ENCODE results near the gene TNFRSF17. TPM values are rescaled to one million over a fixed set of nuclear protein-coding genes. Genes with fewer than 3 reads are reported as not detected.

The TNFRSF17 gene
- total RNA-seq, 1 experiment from 2014 or later = not detected

DNA sequence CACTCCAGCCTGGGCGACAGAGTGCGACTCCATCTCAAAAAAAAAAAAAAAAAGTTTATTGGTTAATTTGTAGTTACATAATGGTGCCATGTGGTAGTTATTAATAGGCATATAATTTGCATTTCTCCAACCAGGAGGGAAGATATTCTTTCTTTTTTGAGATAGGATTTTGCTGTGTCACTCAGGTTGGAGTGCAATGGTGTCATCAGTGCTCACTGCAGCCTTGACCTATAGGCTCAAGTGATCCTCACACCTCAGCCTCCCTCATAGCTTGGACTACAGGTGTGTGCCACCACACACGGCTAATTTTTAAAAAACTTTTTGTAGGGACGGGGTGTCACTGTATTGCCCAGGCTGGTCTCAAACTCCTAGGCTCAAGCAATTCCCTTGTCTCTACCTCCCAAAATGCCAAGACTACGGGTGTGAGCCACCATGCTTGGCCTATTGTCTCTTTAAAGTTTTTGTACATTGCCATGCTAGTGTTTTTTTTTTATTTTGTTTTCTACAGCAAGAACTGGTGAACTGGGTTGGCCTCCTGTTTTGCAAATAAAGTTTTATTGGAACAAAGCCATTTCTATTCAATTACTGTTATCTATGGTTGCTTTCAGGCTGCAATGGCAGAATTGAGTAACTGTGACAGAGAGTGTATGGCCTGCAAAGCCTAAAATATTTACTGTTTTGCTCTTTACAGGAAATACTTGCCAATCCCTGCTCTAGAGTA, 23.4 kb downstream of the TNFRSF17 start:
- Histone ChIP-seq H3K79me2 (ENCODE audit: low read depth) (no peaks in the 10 kb centered on the region), H2AFZ (no peak overlapping the region), H3K36me3 (ENCODE audit: low read depth) (no peaks in the 10 kb centered on the region), H3K27ac (no peak overlapping the region), H4K20me1 (ENCODE audit: insufficient read depth) (no peaks in the 10 kb centered on the region), H3K9me3 (ENCODE audit: insufficient read depth, low read depth) (no peaks in the 10 kb centered on the region), H3K4me2 (no peak overlapping the region), H3K4me1 (replicated peaks; ENCODE audit: insufficient read depth) (no peaks in the 10 kb centered on the region), H3K9me2 (ENCODE audit: insufficient read depth) (no peaks in the 10 kb centered on the region), H3K27me3 (ENCODE audit: insufficient read depth, low read depth) (no peaks in the 10 kb centered on the region), H3F3A (ENCODE audit: insufficient read depth, low read depth) (no peaks in the 10 kb centered on the region), H3K4me3 (no peak overlapping the region)
- POLR2A ChIA-PET (ENCODE audit: unreplicated experiment) = no interaction called here
- intact Hi-C loops (cut with micrococcal nuclease; ENCODE audit: unreplicated experiment) = no loop called here
- no TSS peak for BruUV-seq (replicated peaks)
- TF ChIP-seq, protein P1, sequence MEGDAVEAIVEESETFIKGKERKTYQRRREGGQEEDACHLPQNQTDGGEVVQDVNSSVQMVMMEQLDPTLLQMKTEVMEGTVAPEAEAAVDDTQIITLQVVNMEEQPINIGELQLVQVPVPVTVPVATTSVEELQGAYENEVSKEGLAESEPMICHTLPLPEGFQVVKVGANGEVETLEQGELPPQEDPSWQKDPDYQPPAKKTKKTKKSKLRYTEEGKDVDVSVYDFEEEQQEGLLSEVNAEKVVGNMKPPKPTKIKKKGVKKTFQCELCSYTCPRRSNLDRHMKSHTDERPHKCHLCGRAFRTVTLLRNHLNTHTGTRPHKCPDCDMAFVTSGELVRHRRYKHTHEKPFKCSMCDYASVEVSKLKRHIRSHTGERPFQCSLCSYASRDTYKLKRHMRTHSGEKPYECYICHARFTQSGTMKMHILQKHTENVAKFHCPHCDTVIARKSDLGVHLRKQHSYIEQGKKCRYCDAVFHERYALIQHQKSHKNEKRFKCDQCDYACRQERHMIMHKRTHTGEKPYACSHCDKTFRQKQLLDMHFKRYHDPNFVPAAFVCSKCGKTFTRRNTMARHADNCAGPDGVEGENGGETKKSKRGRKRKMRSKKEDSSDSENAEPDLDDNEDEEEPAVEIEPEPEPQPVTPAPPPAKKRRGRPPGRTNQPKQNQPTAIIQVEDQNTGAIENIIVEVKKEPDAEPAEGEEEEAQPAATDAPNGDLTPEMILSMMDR (conservative IDR thresholded peaks at IDR 0.05) = no peak
- TF ChIP-seq EZH2 (IDR thresholded peaks at IDR 0.05; ENCODE audit: low read depth) = no peak
- no peak for DNase-seq
- CTCF ChIA-PET = interaction anchor here (0.7 kb wide), 1 partner anchor 194 kb away, joined by 5 read pairs; no protein-coding TSS in a partner anchor

DNA sequence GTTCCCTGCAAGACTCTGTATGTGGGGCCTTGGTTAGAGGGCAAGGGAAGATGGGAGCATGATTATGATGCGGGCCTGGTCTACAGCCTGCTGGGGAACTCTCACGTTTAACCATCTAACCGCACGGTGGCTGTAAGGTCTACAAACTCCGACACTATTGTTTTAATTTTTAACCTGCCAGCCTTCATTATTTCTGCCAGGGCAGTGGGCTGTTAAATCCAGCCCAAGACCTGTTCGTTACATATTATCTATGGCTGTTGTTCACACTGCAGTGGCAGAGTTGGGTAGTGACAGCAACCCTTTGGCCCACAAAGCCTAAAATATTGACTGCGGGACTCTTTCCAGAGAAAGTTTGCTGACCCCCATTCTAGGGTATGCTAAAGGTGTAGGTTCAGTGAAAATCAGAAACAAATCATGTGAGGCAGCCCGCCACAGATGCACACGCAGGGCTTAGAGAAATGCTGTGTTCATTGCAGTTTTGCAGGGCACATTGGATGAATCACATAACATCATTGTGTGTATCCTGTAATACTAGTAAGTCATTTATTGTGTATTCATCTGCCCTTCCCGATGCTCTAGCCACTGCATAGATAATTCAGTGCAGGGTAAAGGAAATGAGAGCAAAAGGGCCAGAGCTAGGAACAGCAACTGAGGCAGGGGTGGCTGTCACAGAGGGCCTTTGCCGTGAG, 25.8 kb downstream of the TNFRSF17 start:
- no peaks in the 10 kb centered on the region; the same call in 1 of the 2 replicates for H3K9me3 ChIP-seq (ENCODE audit: insufficient read depth, low read depth)
- H2AFZ ChIP-seq = no peak overlapping the region
- H3K9me2 ChIP-seq (ENCODE audit: insufficient read depth) = no peaks in the 10 kb centered on the region
- no peak for DNase-seq
- no peak overlapping the region for H3K4me2 ChIP-seq
- BruUV-seq (replicated peaks) = no TSS peak
- H3K4me1 ChIP-seq (replicated peaks; ENCODE audit: insufficient read depth) = no peaks in the 10 kb centered on the region
- no peaks in the 10 kb centered on the region for H4K20me1 ChIP-seq (ENCODE audit: insufficient read depth)
- ChIA-PET POLR2A (ENCODE audit: unreplicated experiment) (interaction anchor here (0.6 kb wide), 1 partner anchor 1331 kb away, joined by 4 read pairs; no protein-coding TSS in a partner anchor), CTCF (no interaction called here)
- H3K27ac ChIP-seq = no peak overlapping the region
- no peak overlapping the region for H3K4me3 ChIP-seq
- no peaks in the 10 kb centered on the region for H3K36me3 ChIP-seq (ENCODE audit: low read depth)
- no peaks in the 10 kb centered on the region for H3F3A ChIP-seq (ENCODE audit: insufficient read depth, low read depth)
- TF ChIP-seq, protein P1 (conservative IDR thresholded peaks at IDR 0.05) = no peak
- TF ChIP-seq EZH2 (IDR thresholded peaks at IDR 0.05; ENCODE audit: low read depth) = no peak
- H3K79me2 ChIP-seq (ENCODE audit: low read depth) = no peaks in the 10 kb centered on the region
- intact Hi-C loops (cut with micrococcal nuclease; ENCODE audit: unreplicated experiment) = no loop called here
- H3K27me3 ChIP-seq (ENCODE audit: insufficient read depth, low read depth) = no peaks in the 10 kb centered on the region

DNA sequence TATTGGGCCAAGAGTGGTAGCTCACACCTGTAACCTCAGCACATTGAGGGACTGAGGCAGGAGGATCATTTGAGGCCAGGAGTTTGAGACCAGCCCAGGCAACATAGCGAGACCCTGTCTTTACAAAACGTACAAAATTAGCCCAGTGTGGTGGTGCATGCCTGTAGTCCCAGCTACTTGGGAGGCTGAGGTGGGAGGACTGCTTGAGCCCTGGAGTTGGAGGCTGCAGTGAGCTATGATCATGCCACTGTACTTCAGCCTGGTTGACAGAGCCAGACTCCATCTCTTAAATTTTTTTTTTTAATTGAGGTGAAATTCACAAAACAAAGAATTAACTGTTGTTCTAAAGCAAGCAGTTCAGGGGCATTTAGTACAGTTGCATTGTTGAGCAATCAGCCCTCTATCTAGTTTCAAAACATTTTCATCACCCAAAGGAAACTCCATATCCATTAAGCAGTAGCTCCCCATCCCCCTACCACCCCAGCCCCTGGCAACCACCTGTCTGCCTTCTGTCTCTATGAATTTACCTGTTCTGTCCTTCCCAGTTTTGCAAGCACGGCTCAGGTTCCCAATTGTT, 27.1 kb downstream of the TNFRSF17 start:
- TF ChIP-seq, protein P1 (conservative IDR thresholded peaks at IDR 0.05) = no peak
- TF ChIP-seq EZH2 (IDR thresholded peaks at IDR 0.05; ENCODE audit: low read depth) = no peak
- BruUV-seq (replicated peaks) = no TSS peak
- no peak for DNase-seq
- H3K27me3 ChIP-seq (ENCODE audit: insufficient read depth, low read depth) = no peaks in the 10 kb centered on the region
- no peak overlapping the region for H3K4me3 ChIP-seq
- no peaks in the 10 kb centered on the region for H4K20me1 ChIP-seq (ENCODE audit: insufficient read depth)
- H3K9me2 ChIP-seq (ENCODE audit: insufficient read depth) = no peaks in the 10 kb centered on the region
- H3K27ac ChIP-seq = no peak overlapping the region
- no peaks in the 10 kb centered on the region for H3K79me2 ChIP-seq (ENCODE audit: low read depth)
- H3F3A ChIP-seq (ENCODE audit: insufficient read depth, low read depth) = no peaks in the 10 kb centered on the region
- POLR2A ChIA-PET (ENCODE audit: unreplicated experiment) = no interaction called here
- intact Hi-C loops (cut with micrococcal nuclease; ENCODE audit: unreplicated experiment) = no loop called here
- no peaks in the 10 kb centered on the region for H3K36me3 ChIP-seq (ENCODE audit: low read depth)
- H3K4me1 ChIP-seq (replicated peaks; ENCODE audit: insufficient read depth) = no peaks in the 10 kb centered on the region
- H2AFZ ChIP-seq = no peak overlapping the region
- H3K9me3 ChIP-seq (ENCODE audit: insufficient read depth, low read depth) = no peaks in the 10 kb centered on the region; the same call in 1 of the 2 replicates
- H3K4me2 ChIP-seq = no peak overlapping the region
- CTCF ChIA-PET = interaction anchor here (0.6 kb wide), 1 partner anchor 1303 kb away, joined by 12 read pairs; no protein-coding TSS in a partner anchor
